Measurements from ENCODE around the gene PYHIN1. TPM values are rescaled to one million over a fixed set of nuclear protein-coding genes. Genes with fewer than 3 reads are reported as not detected.
A peak's percentile ranks its signal among the peaks of the same experiment; 100 is the strongest.

The PYHIN1 gene
- total RNA-seq, 1 experiment from 2014 or later, result not detected

- no peak overlapping the region for H3K4me3 ChIP-seq (ENCODE audit: low read length)
- H3K9me3 ChIP-seq (ENCODE audit: low read length), result no peaks in the 10 kb centered on the region
- ATAC-seq, result no peak
- H3K27me3 ChIP-seq (ENCODE audit: low read length), result peaks cover 12% of the 10 kb centered on the region
- intact Hi-C loops (cut with micrococcal nuclease), result no loop called here
- no peak overlapping the region for H3K4me2 ChIP-seq (ENCODE audit: low read length)
- TF ChIP-seq CTCF (conservative IDR thresholded peaks at IDR 0.05; ENCODE audit: low read depth, low read length) (no peak), EZH2 (IDR thresholded peaks at IDR 0.05; ENCODE audit: low read length, unreplicated experiment) (no peak), EZH2phosphoT487 (IDR thresholded peaks at IDR 0.05; ENCODE audit: borderline replicate concordance, low read length) (no peak)
- ChIA-PET POLR2A (ENCODE audit: unreplicated experiment) (no interaction called here), CTCF (no interaction called here)
- no TSS peak for BruUV-seq (replicated peaks)
- H3K27ac ChIP-seq (ENCODE audit: low read length), result no peak overlapping the region
- no peak overlapping the region for H2AFZ ChIP-seq (ENCODE audit: low read length)
- H3K79me2 ChIP-seq (ENCODE audit: low read length), result no peaks in the 10 kb centered on the region
- H3K4me1 ChIP-seq (ENCODE audit: insufficient read depth, low read length), result no peaks in the 10 kb centered on the region
- H3F3A ChIP-seq (ENCODE audit: low read length, unreplicated experiment), result no peaks in the 10 kb centered on the region
- H3K9ac ChIP-seq (ENCODE audit: low read length), result no peak overlapping the region
- no peaks in the 10 kb centered on the region for H3K36me3 ChIP-seq (ENCODE audit: low read depth, low read length)
- peak; percentile 5 for DNase-seq
- no peaks in the 10 kb centered on the region for H3K9me2 ChIP-seq (replicated peaks; ENCODE audit: low read length)
- H4K20me1 ChIP-seq (ENCODE audit: low read length), result no peaks in the 10 kb centered on the region
Observed at GRCh38 chr1:158943059-158943458, 11.7 kb downstream of the PYHIN1 start.

GRCh38 chr1:158945061-158945460 is 13.7 kb downstream of the PYHIN1 start:
- peaks cover 7% of the 10 kb centered on the region; the same call in 1 of the 2 replicates for H3K27me3 ChIP-seq (ENCODE audit: low read length)
- ATAC-seq (no peak), DNase-seq (no peak)
- H3K4me2 ChIP-seq (ENCODE audit: low read length), result no peak overlapping the region
- H3K4me3 ChIP-seq (ENCODE audit: low read length), result no peak overlapping the region
- ChIA-PET POLR2A (ENCODE audit: unreplicated experiment) (no interaction called here), CTCF (no interaction called here)
- BruUV-seq (replicated peaks), result no TSS peak
- no peak overlapping the region for H3K27ac ChIP-seq (ENCODE audit: low read length)
- no peak for TF ChIP-seq EZH2phosphoT487 (IDR thresholded peaks at IDR 0.05; ENCODE audit: borderline replicate concordance, low read length)
- no peaks in the 10 kb centered on the region for H3K4me1 ChIP-seq (ENCODE audit: insufficient read depth, low read length)
- H3K9me3 ChIP-seq (ENCODE audit: low read length), result no peaks in the 10 kb centered on the region
- intact Hi-C loops (cut with micrococcal nuclease), result no loop called here
- no peaks in the 10 kb centered on the region for H4K20me1 ChIP-seq (ENCODE audit: low read length)
- no peaks in the 10 kb centered on the region for H3K9me2 ChIP-seq (replicated peaks; ENCODE audit: low read length)
- H3K9ac ChIP-seq (ENCODE audit: low read length), result no peak overlapping the region
- no peaks in the 10 kb centered on the region for H3K79me2 ChIP-seq (ENCODE audit: low read length)
- no peaks in the 10 kb centered on the region for H3F3A ChIP-seq (ENCODE audit: low read length, unreplicated experiment)
- no peak overlapping the region for H2AFZ ChIP-seq (ENCODE audit: low read length)
- no peaks in the 10 kb centered on the region for H3K36me3 ChIP-seq (ENCODE audit: low read depth, low read length)

GRCh38 chr1:158946785-158947184 is 15.4 kb downstream of the PYHIN1 start:
- no TSS peak for BruUV-seq (replicated peaks)
- H3K4me1 ChIP-seq (ENCODE audit: insufficient read depth, low read length), result no peaks in the 10 kb centered on the region
- H3K4me2 ChIP-seq (ENCODE audit: low read length), result no peak overlapping the region

More at GRCh38 chr1:158946785-158947184, 15.4 kb downstream of the PYHIN1 start:
- TF ChIP-seq EZH2 (IDR thresholded peaks at IDR 0.05; ENCODE audit: low read length, unreplicated experiment), result no peak
- no peak for TF ChIP-seq CTCF (conservative IDR thresholded peaks at IDR 0.05; ENCODE audit: low read depth, low read length)
- TF ChIP-seq EZH2phosphoT487 (IDR thresholded peaks at IDR 0.05; ENCODE audit: borderline replicate concordance, low read length), result no peak
- H3K9ac ChIP-seq (ENCODE audit: low read length), result no peak overlapping the region
- no peaks in the 10 kb centered on the region for H4K20me1 ChIP-seq (ENCODE audit: low read length)
- no peaks in the 10 kb centered on the region for H3K79me2 ChIP-seq (ENCODE audit: low read length)
- H3F3A ChIP-seq (ENCODE audit: low read length, unreplicated experiment), result no peaks in the 10 kb centered on the region
- POLR2A ChIA-PET (ENCODE audit: unreplicated experiment), result no interaction called here
- ATAC-seq (no peak), DNase-seq (no peak)
- peaks cover 18% of the 10 kb centered on the region for H3K27me3 ChIP-seq (ENCODE audit: low read length)
- no peak overlapping the region for H3K4me3 ChIP-seq (ENCODE audit: low read length)
- no peak overlapping the region for H3K27ac ChIP-seq (ENCODE audit: low read length)
- no peak overlapping the region for H2AFZ ChIP-seq (ENCODE audit: low read length)
- H3K9me3 ChIP-seq (ENCODE audit: low read length), result no peaks in the 10 kb centered on the region
- CTCF ChIA-PET, result no interaction called here
- H3K9me2 ChIP-seq (replicated peaks; ENCODE audit: low read length), result no peaks in the 10 kb centered on the region
- H3K36me3 ChIP-seq (ENCODE audit: low read depth, low read length), result no peaks in the 10 kb centered on the region
- intact Hi-C loops (cut with micrococcal nuclease), result no loop called here

All from PC-3 (cell line).